ENCODE data around the gene APOO. TPM values are rescaled to one million over a fixed set of nuclear protein-coding genes. Genes with fewer than 3 reads are reported as not detected.

APOO gene
- total RNA-seq, 1 experiment from 2014 or later: 42.3 TPM

DNA sequence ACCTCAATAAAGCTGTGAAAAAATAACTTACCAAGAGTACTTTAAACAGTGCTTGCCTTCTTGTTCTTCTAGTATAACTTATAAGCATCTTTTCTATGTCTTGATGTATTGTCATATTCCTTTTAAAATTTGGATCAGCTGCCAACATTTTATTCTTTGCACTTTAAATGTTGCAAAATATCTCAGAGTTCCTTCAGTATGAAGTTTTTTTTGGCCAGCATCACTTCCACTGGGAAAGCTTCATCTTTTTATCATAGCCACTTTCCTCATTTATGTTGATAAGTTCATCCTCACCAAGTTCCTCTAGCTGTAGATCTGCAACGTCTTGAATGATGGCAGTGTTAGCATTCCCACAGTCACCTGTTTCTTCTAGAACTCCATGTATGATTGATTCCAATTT is 24.3 kb upstream of the APOO start:
- no peaks in the 10 kb centered on the region for H3K9me3 ChIP-seq (ENCODE audit: insufficient read depth, low read depth)
- peaks cover 5% of the 10 kb centered on the region; the same call in 1 of the 2 replicates for H3F3A ChIP-seq (ENCODE audit: insufficient read depth, low read depth)
- no TSS peak for BruUV-seq (replicated peaks)
- DNase-seq: no peak
- no peak overlapping the region for H2AFZ ChIP-seq
- peaks cover 9% of the 10 kb centered on the region; the same call in 1 of the 2 replicates for H3K4me1 ChIP-seq (replicated peaks; ENCODE audit: insufficient read depth)
- POLR2A ChIA-PET (ENCODE audit: unreplicated experiment): interaction anchor here (0.5 kb wide), 1 partner anchor 81 kb away, joined by 3 read pairs; no protein-coding TSS in a partner anchor
- H3K27me3 ChIP-seq (ENCODE audit: insufficient read depth, low read depth): no peaks in the 10 kb centered on the region
- no peaks in the 10 kb centered on the region for H4K20me1 ChIP-seq (ENCODE audit: insufficient read depth)
- H3K4me2 ChIP-seq: no peak overlapping the region
- H3K36me3 ChIP-seq (ENCODE audit: low read depth): no peaks in the 10 kb centered on the region
- H3K27ac ChIP-seq: no peak overlapping the region
- no peaks in the 10 kb centered on the region for H3K9me2 ChIP-seq (ENCODE audit: insufficient read depth)
- CTCF ChIA-PET: no interaction called here
- no peaks in the 10 kb centered on the region for H3K79me2 ChIP-seq (ENCODE audit: low read depth)
- intact Hi-C loops (cut with micrococcal nuclease; ENCODE audit: unreplicated experiment): no loop called here
- TF ChIP-seq EZH2 (IDR thresholded peaks at IDR 0.05; ENCODE audit: low read depth): no peak
- TF ChIP-seq, protein P1, sequence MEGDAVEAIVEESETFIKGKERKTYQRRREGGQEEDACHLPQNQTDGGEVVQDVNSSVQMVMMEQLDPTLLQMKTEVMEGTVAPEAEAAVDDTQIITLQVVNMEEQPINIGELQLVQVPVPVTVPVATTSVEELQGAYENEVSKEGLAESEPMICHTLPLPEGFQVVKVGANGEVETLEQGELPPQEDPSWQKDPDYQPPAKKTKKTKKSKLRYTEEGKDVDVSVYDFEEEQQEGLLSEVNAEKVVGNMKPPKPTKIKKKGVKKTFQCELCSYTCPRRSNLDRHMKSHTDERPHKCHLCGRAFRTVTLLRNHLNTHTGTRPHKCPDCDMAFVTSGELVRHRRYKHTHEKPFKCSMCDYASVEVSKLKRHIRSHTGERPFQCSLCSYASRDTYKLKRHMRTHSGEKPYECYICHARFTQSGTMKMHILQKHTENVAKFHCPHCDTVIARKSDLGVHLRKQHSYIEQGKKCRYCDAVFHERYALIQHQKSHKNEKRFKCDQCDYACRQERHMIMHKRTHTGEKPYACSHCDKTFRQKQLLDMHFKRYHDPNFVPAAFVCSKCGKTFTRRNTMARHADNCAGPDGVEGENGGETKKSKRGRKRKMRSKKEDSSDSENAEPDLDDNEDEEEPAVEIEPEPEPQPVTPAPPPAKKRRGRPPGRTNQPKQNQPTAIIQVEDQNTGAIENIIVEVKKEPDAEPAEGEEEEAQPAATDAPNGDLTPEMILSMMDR (conservative IDR thresholded peaks at IDR 0.05): no peak
- no peak overlapping the region for H3K4me3 ChIP-seq

DNA sequence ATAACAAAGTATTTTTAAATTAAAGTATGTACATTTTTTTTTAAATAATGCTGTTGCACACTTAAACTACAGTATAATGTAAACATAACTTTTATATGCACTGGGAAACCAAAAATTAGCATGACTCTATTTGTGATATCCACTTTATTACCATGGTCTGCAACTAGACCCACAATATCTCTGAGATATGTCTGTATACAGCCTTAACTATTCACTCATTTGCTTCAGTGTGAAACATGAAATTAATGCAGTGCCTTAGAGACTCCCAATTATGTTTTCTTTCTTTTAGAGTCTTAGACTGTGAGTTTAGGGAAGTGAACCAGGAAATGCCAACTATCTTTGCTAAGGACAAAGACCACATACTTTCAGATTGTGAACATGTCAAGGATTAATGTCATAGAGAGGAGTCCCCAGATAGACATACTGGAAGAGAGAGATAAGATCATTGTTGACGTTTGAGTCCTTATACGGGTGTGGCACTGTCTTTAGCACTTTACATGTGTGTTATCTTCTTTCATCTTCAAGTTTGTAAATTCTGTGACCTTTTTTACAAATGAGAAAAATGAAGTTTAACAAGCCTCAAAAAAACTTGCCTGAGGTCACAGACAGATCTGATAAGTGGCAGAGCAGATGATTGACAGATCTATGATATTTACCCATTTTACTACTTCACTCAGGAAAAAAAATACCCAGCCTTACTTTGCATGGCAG is 23.3 kb upstream of the APOO start:
- Histone ChIP-seq H3K27me3 (ENCODE audit: insufficient read depth, low read depth) (no peaks in the 10 kb centered on the region), H3K4me3 (no peak overlapping the region), H3F3A (ENCODE audit: insufficient read depth, low read depth) (peaks cover 5% of the 10 kb centered on the region; the same call in 1 of the 2 replicates), H3K36me3 (ENCODE audit: low read depth) (no peaks in the 10 kb centered on the region), H2AFZ (no peak overlapping the region), H3K9me3 (ENCODE audit: insufficient read depth, low read depth) (no peaks in the 10 kb centered on the region), H3K9me2 (ENCODE audit: insufficient read depth) (no peaks in the 10 kb centered on the region), H3K27ac (no peak overlapping the region), H3K4me1 (replicated peaks; ENCODE audit: insufficient read depth) (peaks cover 9% of the 10 kb centered on the region; the same call in 1 of the 2 replicates), H3K4me2 (no peak overlapping the region), H3K79me2 (ENCODE audit: low read depth) (no peaks in the 10 kb centered on the region), H4K20me1 (ENCODE audit: insufficient read depth) (no peaks in the 10 kb centered on the region)
- intact Hi-C loops (cut with micrococcal nuclease; ENCODE audit: unreplicated experiment): no loop called here
- POLR2A ChIA-PET (ENCODE audit: unreplicated experiment): no interaction called here
- TF ChIP-seq, protein P1 (conservative IDR thresholded peaks at IDR 0.05): no peak
- TF ChIP-seq EZH2 (IDR thresholded peaks at IDR 0.05; ENCODE audit: low read depth): no peak
- CTCF ChIA-PET: no interaction called here
- no peak for DNase-seq
- no TSS peak for BruUV-seq (replicated peaks)

DNA sequence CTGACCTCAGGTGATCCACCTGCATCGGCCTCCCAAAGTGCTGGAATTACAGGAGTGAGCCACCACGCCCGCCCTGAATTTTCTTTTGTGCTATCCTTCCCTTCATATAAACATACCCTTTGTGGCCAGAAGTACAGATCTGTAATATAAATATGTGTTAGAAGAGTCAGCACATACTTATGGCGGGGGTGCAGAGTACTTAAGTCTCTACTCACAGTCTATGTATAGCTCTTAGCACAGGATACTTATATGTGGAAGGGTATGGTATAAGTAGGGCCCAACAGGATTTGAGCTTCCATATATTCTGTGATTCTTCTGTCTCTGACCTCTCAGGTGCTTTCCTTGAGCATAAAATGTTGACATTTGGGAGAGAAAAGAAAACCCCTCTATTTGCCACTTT is 18.3 kb upstream of the APOO start:
- POLR2A ChIA-PET (ENCODE audit: unreplicated experiment): no interaction called here

More for the DNA sequence above, 18.3 kb upstream of the APOO start:
- Histone ChIP-seq H3K27me3 (ENCODE audit: insufficient read depth, low read depth) (no peaks in the 10 kb centered on the region), H3K9me2 (ENCODE audit: insufficient read depth) (no peaks in the 10 kb centered on the region), H3K27ac (no peak overlapping the region), H3K4me1 (replicated peaks; ENCODE audit: insufficient read depth) (peaks cover 2% of the 10 kb centered on the region; the same call in 1 of the 2 replicates), H3K4me2 (no peak overlapping the region), H3F3A (ENCODE audit: insufficient read depth, low read depth) (no peaks in the 10 kb centered on the region), H3K36me3 (ENCODE audit: low read depth) (no peaks in the 10 kb centered on the region), H3K79me2 (ENCODE audit: low read depth) (no peaks in the 10 kb centered on the region), H4K20me1 (ENCODE audit: insufficient read depth) (no peaks in the 10 kb centered on the region), H2AFZ (no peak overlapping the region), H3K9me3 (ENCODE audit: insufficient read depth, low read depth) (no peaks in the 10 kb centered on the region), H3K4me3 (no peak overlapping the region)
- no peak for DNase-seq
- TF ChIP-seq, protein P1 (conservative IDR thresholded peaks at IDR 0.05): no peak
- TF ChIP-seq EZH2 (IDR thresholded peaks at IDR 0.05; ENCODE audit: low read depth): no peak
- CTCF ChIA-PET: interaction anchor here (0.6 kb wide), 1 partner anchor 237 kb away, joined by 3 read pairs; no protein-coding TSS in a partner anchor
- BruUV-seq (replicated peaks): no TSS peak
- intact Hi-C loops (cut with micrococcal nuclease; ENCODE audit: unreplicated experiment): no loop called here

Data from PC-9 (cell line).